Raji (cell line): ENCODE data around the gene PCGF3.

Source experiments
- POLR2A ChIP-seq: IDR thresholded peaks from 2 replicates; pipeline ENCODE4 v1.6.1; 2011; ENCODE audit warnings: low read depth, low read length, control low read depth; ENCODE audit not compliant: insufficient read depth

Gene PCGF3

GRCh38 chr4:784401-785331 is 79.0 kb downstream of the PCGF3 start:
- no peak for TF ChIP-seq POLR2A

- no peak for TF ChIP-seq POLR2A
Observed at GRCh38 chr4:785332-786073, 79.9 kb downstream of the PCGF3 start.

GRCh38 chr4:786074-786741 is 80.6 kb downstream of the PCGF3 start:
- TF ChIP-seq POLR2A: no peak

DNA sequence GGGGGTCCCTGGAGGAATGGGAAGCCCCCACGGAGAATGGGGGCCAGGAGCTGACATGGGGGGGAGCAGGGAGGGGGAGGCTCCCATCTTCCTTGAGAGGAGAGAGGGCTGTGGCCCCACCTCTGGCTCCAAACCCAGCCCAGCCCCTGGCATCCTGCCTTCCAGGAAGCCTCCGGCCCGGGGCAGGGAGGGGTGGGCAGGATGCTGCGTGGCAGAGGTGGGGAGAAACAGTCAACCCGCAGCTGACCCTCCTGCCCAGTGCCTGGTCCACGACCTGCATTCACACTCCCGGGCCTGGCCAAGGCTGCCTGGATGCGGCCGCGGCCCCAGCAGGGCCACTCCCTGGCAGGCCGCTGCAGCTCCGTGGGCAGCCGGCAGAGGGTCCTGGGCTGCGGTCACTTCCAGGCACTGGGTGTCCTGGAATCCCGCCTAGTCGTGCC is 81.2 kb downstream of the PCGF3 start:
- TF ChIP-seq POLR2A: no peak

- TF ChIP-seq POLR2A: no peak
Observed at GRCh38 chr4:787561-787981, 81.9 kb downstream of the PCGF3 start.

GRCh38 chr4:788006-788635 is 82.5 kb downstream of the PCGF3 start:
- TF ChIP-seq POLR2A: no peak

DNA sequence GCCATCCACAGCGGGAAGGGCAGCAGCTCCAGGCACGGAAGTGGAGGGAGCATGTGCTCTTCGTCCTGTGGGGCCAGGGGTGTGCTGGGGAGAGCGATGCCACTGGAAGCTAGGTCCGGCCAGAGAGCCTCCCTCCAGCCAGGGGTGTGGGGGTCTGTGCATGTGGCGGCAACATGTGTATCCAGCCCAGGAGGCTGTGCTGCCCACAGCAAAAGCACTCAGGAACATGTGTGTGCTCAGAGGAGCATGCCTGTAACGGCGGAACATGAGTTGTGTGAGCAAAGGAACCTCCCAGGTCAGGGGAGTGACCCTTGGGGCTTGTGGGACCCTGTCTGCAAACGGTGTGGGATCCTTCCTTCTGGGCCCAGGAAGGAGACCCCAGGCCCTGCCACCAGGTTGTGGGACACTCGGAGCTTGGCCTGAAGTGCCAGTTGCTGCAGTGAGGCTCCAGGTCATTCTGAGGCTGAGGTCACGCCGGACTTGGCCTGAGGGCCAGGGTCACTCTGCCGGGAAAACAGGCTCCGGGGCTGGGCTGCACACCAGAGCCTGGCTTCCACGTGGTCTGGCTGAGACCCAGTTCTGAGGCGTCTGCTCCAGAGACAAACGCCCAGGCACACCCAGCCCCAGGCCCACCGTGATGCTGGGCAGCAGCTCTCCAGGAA is 83.1 kb downstream of the PCGF3 start:
- TF ChIP-seq POLR2A: no peak

- no peak for TF ChIP-seq POLR2A
Observed at GRCh38 chr4:789571-790465, 84.2 kb downstream of the PCGF3 start.

DNA sequence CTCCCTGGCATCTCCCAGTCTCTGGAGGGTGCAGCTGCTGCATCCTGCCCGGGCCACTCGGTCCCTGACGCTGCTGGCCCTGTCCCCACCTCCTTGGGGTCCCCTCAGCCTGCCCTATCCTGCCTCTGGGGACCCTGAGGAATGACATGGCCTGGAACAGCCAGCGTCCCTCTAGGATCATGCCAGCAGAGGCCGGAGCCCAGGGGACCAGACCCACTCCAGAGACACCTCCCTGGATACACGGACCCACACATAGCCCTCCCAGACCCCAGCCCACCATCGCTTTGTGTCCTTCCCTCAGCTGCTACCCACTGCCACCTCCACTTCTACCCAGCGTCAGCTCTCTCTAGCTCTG is 84.8 kb downstream of the PCGF3 start:
- TF ChIP-seq POLR2A: no peak

DNA sequence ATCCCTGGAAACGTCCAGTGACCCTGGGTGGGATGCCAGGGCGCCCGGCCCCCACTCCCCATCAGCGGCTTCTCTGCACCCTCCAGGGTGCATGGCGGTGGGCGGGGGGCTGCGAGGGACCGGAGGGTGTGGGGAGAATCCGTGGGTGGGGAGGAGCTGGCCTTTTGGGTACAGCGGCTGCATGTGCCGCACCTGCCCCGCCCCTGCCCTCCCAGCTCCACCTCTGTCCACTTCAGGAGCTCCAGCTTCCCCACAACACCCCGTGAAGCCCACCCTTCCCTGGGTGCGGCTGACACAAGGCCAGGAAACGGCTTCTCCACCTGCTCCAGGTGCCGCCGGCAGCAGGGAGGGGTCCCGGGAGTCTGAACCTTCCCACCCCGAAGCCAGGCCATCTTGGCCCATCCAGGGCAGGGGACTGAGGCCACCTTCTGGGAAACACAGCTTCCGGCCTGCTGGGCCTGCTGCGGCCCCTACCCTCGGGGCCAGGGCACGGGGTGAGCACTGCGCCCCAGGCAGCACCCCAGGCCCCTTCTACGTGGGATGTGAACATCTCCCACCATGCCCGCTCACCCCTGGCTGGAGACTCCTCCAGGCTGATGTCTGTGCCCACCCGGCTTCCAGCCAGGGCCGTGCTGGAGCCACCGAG is 85.7 kb downstream of the PCGF3 start:
- TF ChIP-seq POLR2A: no peak

DNA sequence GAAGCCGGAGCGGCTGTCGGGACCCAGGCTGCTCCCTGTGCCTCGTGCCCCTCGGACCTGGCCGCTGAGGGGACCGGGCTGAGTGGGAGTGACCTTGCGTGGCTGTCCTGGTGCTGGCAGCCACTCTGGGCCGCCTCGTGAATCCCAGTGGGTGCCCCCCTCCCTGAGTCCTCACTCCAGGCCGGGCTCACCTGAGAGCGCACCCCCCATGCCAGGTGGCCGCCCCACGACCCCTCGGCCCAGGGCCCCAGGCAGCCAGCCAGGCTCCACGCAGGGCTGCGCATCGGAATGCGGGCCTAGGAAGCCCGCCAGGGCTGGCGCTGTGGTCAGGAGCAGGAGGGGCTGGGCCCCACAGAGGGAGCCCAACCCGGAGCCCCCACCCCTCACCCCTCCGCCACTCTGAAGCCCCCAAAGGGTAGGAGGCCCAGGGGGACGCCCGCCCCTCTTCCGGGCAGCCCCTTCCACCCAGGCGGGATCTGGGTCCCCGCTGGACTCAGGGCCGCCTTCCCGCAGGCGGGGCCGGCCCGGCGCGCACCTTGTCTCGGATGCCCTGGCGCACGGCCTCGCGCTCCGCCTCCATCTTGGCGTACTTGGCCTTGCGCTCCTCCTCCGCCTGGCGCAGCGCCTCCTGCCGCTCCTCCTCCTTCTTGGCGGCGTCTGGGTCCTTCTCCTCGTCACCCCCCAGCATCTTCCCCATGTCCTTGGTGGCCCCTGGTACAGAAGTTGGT is 86.4 kb downstream of the PCGF3 start:
- TF ChIP-seq POLR2A: no peak

DNA sequence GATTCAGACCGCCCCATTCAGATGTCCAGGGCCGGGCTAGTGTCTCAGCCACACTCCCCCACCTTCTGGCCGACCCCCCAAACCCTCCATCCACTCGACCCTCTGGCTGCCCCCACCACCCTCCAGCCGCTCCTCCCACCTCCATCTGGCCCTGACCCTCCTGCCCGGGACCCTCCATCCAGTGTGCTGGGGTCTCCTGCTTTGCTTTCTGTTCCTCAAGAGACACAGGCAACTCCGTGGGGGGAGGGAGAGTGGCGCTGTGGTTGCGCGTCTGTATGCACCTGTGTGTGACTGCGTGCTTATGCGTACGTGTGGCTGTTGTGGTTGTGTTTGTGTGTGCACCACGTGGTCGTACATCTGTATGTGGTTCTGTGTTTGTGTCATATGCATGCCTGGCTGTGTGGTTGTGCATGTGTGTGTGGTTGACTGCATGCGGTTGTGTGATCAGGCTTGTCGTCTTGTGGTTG is 87.0 kb downstream of the PCGF3 start:
- no peak for TF ChIP-seq POLR2A

DNA sequence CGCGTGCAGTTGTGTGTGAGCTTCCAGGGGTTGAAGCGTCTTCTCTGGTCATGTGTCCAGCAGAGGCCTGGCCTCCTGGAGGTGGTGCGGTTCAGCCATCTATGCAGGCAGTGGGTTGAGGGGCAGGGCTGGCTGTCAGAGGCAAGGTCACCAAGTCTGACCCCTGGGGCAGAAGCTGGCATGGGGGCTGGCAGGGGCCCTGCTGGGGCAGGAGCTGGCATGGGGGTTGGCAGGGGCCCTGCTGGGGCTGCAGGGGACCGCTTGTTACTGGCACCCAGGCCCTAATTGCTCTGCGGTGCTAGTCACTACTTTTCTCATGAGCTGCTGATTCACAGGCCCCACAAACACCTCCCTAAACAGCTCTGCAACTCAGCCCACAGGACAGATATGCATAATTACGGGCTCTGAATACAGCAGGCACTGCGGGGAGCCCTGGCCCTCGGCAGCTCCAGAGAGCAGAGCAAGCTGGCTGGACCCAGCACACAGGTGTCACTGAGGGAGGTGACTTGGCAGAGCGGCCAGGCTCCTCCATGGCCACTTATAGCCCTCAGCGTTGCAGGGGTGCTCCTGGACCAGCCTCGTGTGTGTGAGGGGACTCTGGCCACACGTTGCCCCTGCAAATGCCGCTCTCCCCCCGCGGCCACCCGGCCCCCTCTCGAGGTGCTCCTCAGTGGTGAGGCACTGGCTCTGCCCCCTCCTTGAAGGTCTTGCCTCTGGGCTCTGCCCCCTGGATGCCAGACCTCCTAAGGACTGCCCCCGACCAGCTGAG is 87.6 kb downstream of the PCGF3 start:
- TF ChIP-seq POLR2A: no peak
